K562 (cell line): ENCODE measurements around the gene FAM50A. TPM values are rescaled to one million over a fixed set of nuclear protein-coding genes. Genes with fewer than 3 reads are reported as not detected.
A peak's percentile ranks its signal among the peaks of the same experiment; 100 is the strongest.

Experiments
- ATAC-seq: fragments of 200-7000 bp; cut with Tn5 transposase; 3 replicates; pipeline ENCODE4 v1.9.1; 2020; ENCODE audit warnings: moderate library complexity
- BruUV-seq: library from RNA; stranded (reverse); fragments of 400-500 nt; replicated peaks from 2 replicates; lab custom pipeline; 2021; lab: Mats Ljungman, UMichigan
- CTCF ChIA-PET: fragments of 300-600 bp; formaldehyde crosslinking; extraction: SDS; loops from one replicate; lab custom pipeline; 2021; ENCODE audit warnings: low intra/inter-chr PET ratio; lab: Yijun Ruan, JAX
- POLR2A ChIA-PET: fragments of 300-600, 350-650 bp; sonication (Branson Sonifier 250); formaldehyde crosslinking; extraction: SDS; loops from one replicate; lab custom pipeline; 2021; ENCODE audit warnings: antibody characterized with exemption, inconsistent platforms; lab: Yijun Ruan, JAX
- DNase-seq, 4 experiments: peaks; one replicate each; pipeline versions ENCODE4 v3.0.0 to v3.0.0-alpha.2; 2011 to 2018; ENCODE audit warnings: low spot score in 3 of 4, mixed read lengths in 3 of 4; ENCODE audit errors: extremely low read depth in 1 of 4
- FAIRE-seq: peaks from 2 replicates; lab custom pipeline; 2011; peaks lifted over from hg19 to GRCh38; lab: Jason Lieb, UNC
- H2AFZ ChIP-seq: 2 replicates; pipeline ENCODE4 v1.6.0; 2011; ENCODE audit warnings: low read depth, low read length, control low read depth, inconsistent platforms
- H3K27ac ChIP-seq: fragments of 200-600 bp; 3 replicates; pipeline ENCODE4 v1.8.0; 2011; ENCODE audit warnings: low read depth, mild to moderate bottlenecking, control low read depth, inconsistent platforms, low read length, moderate library complexity, mixed read lengths; ENCODE audit errors: extremely low read depth
- H3K27me3 ChIP-seq, 2 experiments: fragments of 300-600 bp in 1 of 2; 2 replicates in 1 of 2; 3 replicates in 1 of 2; pipeline versions ENCODE4 v1.6.0 to v1.8.0; 2011; ENCODE audit warnings: inconsistent platforms in 2 of 2, low read length in 2 of 2, mild to moderate bottlenecking in 1 of 2, mixed read lengths in 1 of 2, moderate library complexity in 1 of 2; ENCODE audit not compliant: control insufficient read depth in 2 of 2, insufficient read depth in 2 of 2
- H3K36me3 ChIP-seq: fragments of 300-600 bp; 3 replicates; pipeline ENCODE4 v1.8.0; 2011; ENCODE audit warnings: mild to moderate bottlenecking, low read length, inconsistent platforms; ENCODE audit not compliant: control insufficient read depth, insufficient read depth
- H3K4me1 ChIP-seq, 2 experiments: fragments of 200-600 bp in 1 of 2; replicated peaks in 1 of 2; 2 replicates in 1 of 2; 3 replicates in 1 of 2; pipeline versions ENCODE4 v1.5.1 to v1.8.0; 2011; ENCODE audit warnings: inconsistent platforms in 2 of 2, low read length in 2 of 2, mild to moderate bottlenecking in 1 of 2, mixed read lengths in 1 of 2, moderate library complexity in 1 of 2; ENCODE audit not compliant: control insufficient read depth in 2 of 2, insufficient read depth in 2 of 2
- H3K4me2 ChIP-seq: 2 replicates; pipeline ENCODE4 v1.6.1; 2011; ENCODE audit warnings: low read length, control low read depth, inconsistent platforms, mixed read lengths; ENCODE audit not compliant: insufficient read depth
- H3K4me3 ChIP-seq: fragments of 200-600 bp; sonication (generic), shearing (Covaris generic); 2 replicates; pipeline ENCODE4 v1.5.1; 2016; ENCODE audit warnings: control low read depth, inconsistent platforms
- H3K79me2 ChIP-seq: fragments of 200-600 bp; 3 replicates; pipeline ENCODE4 v1.8.0; 2011; ENCODE audit warnings: low read length, inconsistent platforms; ENCODE audit not compliant: control insufficient read depth, insufficient read depth
- H3K9ac ChIP-seq, 2 experiments: 2 replicates each; pipeline versions ENCODE4 v1.6.0 to v1.6.1; 2011; ENCODE audit warnings: low read depth in 2 of 2, low read length in 2 of 2, control low read depth in 1 of 2, inconsistent platforms in 1 of 2, mild to moderate bottlenecking in 1 of 2, mixed read lengths in 1 of 2; ENCODE audit not compliant: insufficient read depth in 1 of 2
- H3K9me1 ChIP-seq: one replicate; pipeline ENCODE4 v1.6.0; 2011; ENCODE audit warnings: inconsistent platforms, mild to moderate bottlenecking, low read length, moderate library complexity; ENCODE audit not compliant: control insufficient read depth, insufficient read depth
- H3K9me3 ChIP-seq: replicated peaks from 2 replicates; pipeline ENCODE4 v1.5.1; 2011; ENCODE audit warnings: low read depth, low read length, inconsistent platforms; ENCODE audit not compliant: control insufficient read depth, insufficient read depth
- H4K20me1 ChIP-seq: replicated peaks from 2 replicates; pipeline ENCODE4 v1.6.1; 2011; ENCODE audit warnings: low read length, inconsistent platforms, mixed read lengths; ENCODE audit not compliant: control insufficient read depth, insufficient read depth
- ATF1 ChIP-seq, 2 experiments: fragments of 450-650 bp in 1 of 2; IDR thresholded peaks; 2 replicates each; pipeline ENCODE4 v1.6.1; 2016; ENCODE audit warnings: missing compliant biosample characterization in 1 of 2, missing genetic modification characterization in 1 of 2
- HINFP ChIP-seq: fragments of 450-650 bp; conservative IDR thresholded peaks from 2 replicates; pipeline ENCODE4 v1.6.1; 2016; ENCODE audit warnings: missing genetic modification characterization, low read depth, mild to moderate bottlenecking, control low read depth, missing compliant biosample characterization
- KDM5B ChIP-seq: fragments of 200-600 bp; sonication (generic); IDR thresholded peaks from 2 replicates; pipeline ENCODE4 v1.6.1; 2012; ENCODE audit warnings: low read depth, mild to moderate bottlenecking, moderate library complexity, low read length, control low read depth, inconsistent platforms; ENCODE audit not compliant: insufficient replicate concordance
- MAFF ChIP-seq: IDR thresholded peaks from 2 replicates; pipeline ENCODE4 v1.6.1; 2012; ENCODE audit warnings: low read length, improper control_type of control experiment
- MEF2D ChIP-seq: conservative IDR thresholded peaks from 2 replicates; pipeline ENCODE4 v1.6.1; 2016; ENCODE audit warnings: low read depth, missing genetic modification characterization, missing compliant biosample characterization
- MXI1 ChIP-seq: IDR thresholded peaks from 2 replicates; pipeline ENCODE4 v1.6.1; 2011; ENCODE audit warnings: low read depth, mild to moderate bottlenecking, improper control_type of control experiment, low read length
- MYNN ChIP-seq, 2 experiments: sonication (generic); formaldehyde crosslinking in 1 of 2; IDR thresholded peaks; 2 replicates each; pipeline versions ENCODE4 v1.5.0 to v1.6.1; 2016 to 2020; ENCODE audit warnings: antibody characterized with exemption in 1 of 2, missing genetic modification reagents in 1 of 2
- POLR2A ChIP-seq: fragments of 450-650 bp; conservative IDR thresholded peaks from 2 replicates; pipeline ENCODE4 v1.6.1; 2016
- POLR2G ChIP-seq: fragments of 200-400 bp; formaldehyde crosslinking; IDR thresholded peaks from 2 replicates; pipeline ENCODE4 v1.6.1; 2017; ENCODE audit warnings: low read depth, mild to moderate bottlenecking, antibody characterized with exemption, low read length, moderate library complexity
- SIRT6 ChIP-seq: IDR thresholded peaks from one replicate; pipeline ENCODE4 v1.6.1; 2012; ENCODE audit warnings: low read depth, mild to moderate bottlenecking, control low read depth, inconsistent platforms, low read length, moderate library complexity
- SUPT5H ChIP-seq: fragments of 450-650 bp; IDR thresholded peaks from 2 replicates; pipeline ENCODE4 v1.6.1; 2016
- USF2 ChIP-seq: sonication (generic); formaldehyde crosslinking; IDR thresholded peaks from 2 replicates; pipeline ENCODE4 v1.5.0; 2020; ENCODE audit warnings: missing genetic modification reagents
- WGBS: fragments of 100-300 bp; shearing (Covaris generic); methylation state at CpG from one replicate; pipeline ENCODE4 v1.1.6; 2016; ENCODE audit warnings: low coverage, mixed read lengths; ENCODE audit not compliant: insufficient coverage; ENCODE audit errors: missing lambda C conversion rate; 5-methylcytosine and 5-hydroxymethylcytosine counted together
- in situ Hi-C: fragments of 300-500 bp; cut with MboI; formaldehyde crosslinking; loops from 4 replicates; pipeline ENCODE4 v1.15.0; 2018; ENCODE audit warnings: inconsistent platforms, mixed read lengths
- intact Hi-C: fragments of 100-400 bp; cut with micrococcal nuclease; formaldehyde crosslinking; loops from 2 replicates; pipeline ENCODE4 v1.14.2; 2022
- polyA plus RNA-seq, 8 experiments: library from polyadenylated mRNA; depleted of rRNA in 4 of 8; stranded (reverse) in 5 of 8; unstranded in 3 of 8; fragments of >200 nt; fragmentation: Nextera tagmentation in 2 of 8; fragmentation: Illumina TruSeq in 1 of 8; extraction: Ambion mirVana in 2 of 8; extraction: Trizol in 1 of 8; gene quantifications; 2 replicates each; pipeline versions ENCODE4 v1.2.1 to v1.2.3, GENCODE V29; 2011 to 2014; ENCODE audit warnings: inconsistent platforms in 1 of 8, missing spikeins in 1 of 8
- total RNA-seq, 7 experiments: library from RNA; depleted of rRNA in 6 of 7; stranded (reverse); fragments of >200 nt in 6 of 7; fragmentation: Illumina TruSeq in 2 of 7; extraction: Trizol in 2 of 7; gene quantifications; 2 replicates each; pipeline versions ENCODE4 v1.2.1 to v1.2.3, GENCODE V29; 2011 to 2021; ENCODE audit warnings: low replicate concordance in 1 of 7

Gene FAM50A
- total and polyA plus RNA-seq, 9 of the 15 experiments (the other 6 are each of a cell fraction or from before 2014, with no cell fraction given) = 4.4 to 114 (median 67.3) TPM

DNA sequence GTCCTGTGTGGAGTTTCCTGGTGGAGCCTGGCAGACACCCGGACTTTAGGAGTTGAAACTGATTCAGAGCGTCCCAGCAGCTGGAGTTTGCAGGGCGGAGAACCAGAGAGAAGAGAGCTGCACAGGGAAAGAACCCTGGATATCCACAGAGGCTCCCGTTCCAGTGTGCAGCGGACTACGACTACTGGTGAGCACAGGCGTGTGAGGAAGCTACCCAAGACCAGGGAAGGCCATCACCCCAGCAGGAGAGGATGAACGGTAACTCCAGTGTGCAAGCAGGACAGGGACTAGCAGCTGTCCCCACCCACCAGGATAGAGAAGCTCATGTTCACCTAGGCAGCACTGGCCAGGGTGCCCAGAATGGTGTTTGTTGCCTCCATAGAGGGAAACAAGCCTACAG is 32.9 kb downstream of the FAM50A start:
- peaks cover 11% of the 10 kb centered on the region for H3K79me2 ChIP-seq
- TF ChIP-seq SUPT5H (peak; percentile 32; the same call in 1 of the 2 replicates), MYNN (IDR thresholded peaks at IDR 0.05) (no peak), MYNN (CRISPR knock-in tag; IDR thresholded peaks at IDR 0.05) (no peak), MAFF (no peak), POLR2A (peak; percentile 37; the same call in 1 of the 2 replicates)
- 71% methylated on average over 7 of the region's 8 CpGs for WGBS
- H3K9me3 ChIP-seq = no peaks in the 10 kb centered on the region
- POLR2A ChIA-PET = interaction anchor here (1.0 to 1.7 kb wide), 3 partner anchors 9 to 13 kb away, joined by 3 to 9 read pairs (median 5); no protein-coding TSS in a partner anchor
- H3K9ac ChIP-seq = peak overlapping the region in 1 of 2 experiments; percentile 18; a peak in 1 of 4 replicates
- in situ Hi-C loops (no loop called here), intact Hi-C loops (loop anchor here (5.0 kb wide), 1 partner anchor 50 kb away; the partner anchor contains the start of gene ATP6AP1)
- CTCF ChIA-PET = no interaction called here
- no peaks in the 10 kb centered on the region for H3K27me3 ChIP-seq
- BruUV-seq = no TSS peak
- no peak overlapping the region for H3K4me2 ChIP-seq
- H3K9me1 ChIP-seq = no peaks in the 10 kb centered on the region
- H3K27ac ChIP-seq = no peak overlapping the region
- peaks cover 17 to 35% of the 10 kb centered on the region in 2 experiments for H3K4me1 ChIP-seq
- H3K36me3 ChIP-seq = peaks cover 11% of the 10 kb centered on the region; the same call in 2 of the 3 replicates
- no peak for FAIRE-seq
- H3K4me3 ChIP-seq = no peak overlapping the region
- H4K20me1 ChIP-seq = no peaks in the 10 kb centered on the region
- no peak overlapping the region for H2AFZ ChIP-seq
- no peak for ATAC-seq
- no peak for DNase-seq

DNA sequence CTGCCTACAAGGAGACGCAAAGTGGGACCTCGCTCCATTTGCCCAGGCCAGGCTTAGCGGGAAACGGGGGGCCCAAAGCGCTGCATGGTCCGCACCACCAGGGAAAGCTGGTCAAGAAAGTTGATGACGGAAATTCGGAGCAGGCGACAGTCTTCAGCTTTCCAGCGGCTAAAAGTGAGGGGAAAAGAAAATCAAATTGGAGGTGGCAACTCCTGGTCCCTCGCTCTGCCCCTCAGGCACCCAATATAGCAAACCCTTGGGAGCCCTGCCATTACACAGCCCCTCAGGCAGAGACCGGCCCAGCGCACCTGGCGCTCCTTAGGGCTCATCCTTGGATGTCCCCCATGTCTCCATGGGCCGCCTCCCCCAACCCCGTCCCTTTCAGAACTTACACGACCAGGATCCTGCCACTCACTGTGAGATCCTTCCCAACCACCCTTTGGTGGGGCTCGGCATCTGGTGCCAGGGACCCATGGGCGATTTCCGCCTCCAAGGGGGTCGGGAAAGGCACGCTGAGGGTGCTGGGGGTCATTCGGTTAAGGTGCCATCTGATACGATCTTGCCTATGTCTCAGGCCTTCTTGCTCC is 34.0 kb downstream of the FAM50A start:
- no peak for DNase-seq
- H3K27ac ChIP-seq = peak overlapping the region; percentile 74
- intact Hi-C loops = loop anchor here (5.0 kb wide), 1 partner anchor 51 kb away; the partner anchor contains the start of gene ATP6AP1
- no peaks in the 10 kb centered on the region for H3K27me3 ChIP-seq
- 33% methylated on average over 17 of the region's 24 CpGs for WGBS
- no peak for ATAC-seq
- no peak overlapping the region for H2AFZ ChIP-seq
- peak overlapping the region; percentile 76 to 89 for H3K9ac ChIP-seq
- peak overlapping the region; percentile 95 for H3K4me2 ChIP-seq
- CTCF ChIA-PET = no interaction called here
- H3K9me1 ChIP-seq = no peaks in the 10 kb centered on the region
- in situ Hi-C loops = no loop called here
- POLR2A ChIA-PET = interaction anchor here (0.7 to 1.6 kb wide), 9 partner anchors 8 to 77 kb away, joined by 3 to 11 read pairs (median 4); no protein-coding TSS in a partner anchor
- no peak for FAIRE-seq
- H3K9me3 ChIP-seq = no peaks in the 10 kb centered on the region
- H3K36me3 ChIP-seq = peaks cover 3% of the 10 kb centered on the region; the same call in 2 of the 3 replicates
- H3K79me2 ChIP-seq = peaks cover 11% of the 10 kb centered on the region
- H3K4me1 ChIP-seq = peaks cover 26 to 41% of the 10 kb centered on the region in 2 experiments
- TSS peak; percentile 96 for BruUV-seq
- H4K20me1 ChIP-seq = no peaks in the 10 kb centered on the region
- peak overlapping the region; percentile 60 for H3K4me3 ChIP-seq
- TF ChIP-seq USF2 (CRISPR knock-in tag) (no peak), KDM5B (peak; percentile 39), POLR2G (no peak), MXI1 (no peak), SIRT6 (peak; percentile 53), MEF2D (tag) (no peak), HINFP (tag) (no peak), ATF1 (CRISPR knock-in tag; IDR thresholded peaks at IDR 0.05) (no peak), ATF1 (tag; IDR thresholded peaks at IDR 0.05) (no peak)
